Spleen (tissue), 7 donors: ENCODE data around the gene CIP2A.

Experiments used
- CTCF ChIP-seq, 11 experiments: fragments of 200-600 bp in 7 of 11; fragments of 450-650 bp in 4 of 11; sonication (generic) in 4 of 11; IDR thresholded peaks in 8 of 11; conservative IDR thresholded peaks in 3 of 11; 1 replicate in 7 of 11; 2 replicates in 4 of 11; pipeline versions ENCODE4 v1.4.0 to v1.8.0; 2016 to 2021; ENCODE audit warnings: antibody characterized with exemption in 11 of 11, inconsistent platforms in 4 of 11, mild to moderate bottlenecking in 1 of 11
- POLR2A ChIP-seq, 3 donors: fragments of 450-650 bp; IDR thresholded peaks; one replicate each; pipeline ENCODE4 v1.5.1; 2017; ENCODE audit warnings: antibody characterized with exemption in 3 of 3, mild to moderate bottlenecking in 1 of 3
- POLR2AphosphoS5 ChIP-seq, 3 donors: sonication (generic); formaldehyde crosslinking; IDR thresholded peaks; one replicate each; pipeline ENCODE4 v1.5.1; 2017; ENCODE audit warnings: antibody characterized with exemption in 3 of 3
- donor health status: DM: no; HTN: no; CAD: no; lungs with moderate emphysema.
- donor health status: DM: no; HTN: no; CAD: no.
- donor health status: DM: no; HTN: no; CAD: no.

- TF ChIP-seq POLR2AphosphoS5 (IDR thresholded peaks at IDR 0.05) (no peak), CTCF (IDR thresholded peaks at IDR 0.05 in 8 of 11, conservative IDR thresholded peaks at IDR 0.05 in 3 of 11) (no peak), POLR2A (IDR thresholded peaks at IDR 0.05) (no peak)
Measured at GRCh38 chr3:108620250-108620649, 31.0 kb upstream of the CIP2A start.
